GM23338 (cell line): ENCODE results near the gene PRXL2C. TPM values are rescaled to one million over a fixed set of nuclear protein-coding genes. Genes with fewer than 3 reads are reported as not detected.
"Not testable (repeated sequence)": the region's sequence is repeated elsewhere in the genome, so short reads cannot be mapped to it uniquely, and the experiment has no call there.

Experiments
- ATAC-seq: fragments of 200-7000 bp; cut with Tn5 transposase; 3 replicates; pipeline ENCODE4 v1.9.1; 2020
- DNase-seq: peaks from one replicate; pipeline ENCODE4 v3.0.0-alpha.2; 2015; ENCODE audit warnings: low spot score
- H2AFZ ChIP-seq: fragments of 200-600 bp; sonication (generic); 2 replicates; pipeline ENCODE4 v1.8.0; 2016; ENCODE audit warnings: antibody characterized with exemption, mild to moderate bottlenecking, moderate library complexity
- H3F3A ChIP-seq: fragments of 200-600 bp; sonication (generic); replicated peaks from 2 replicates; pipeline ENCODE4 v1.8.0; 2017; ENCODE audit warnings: antibody characterized with exemption, mixed run types, low read depth
- H3K27ac ChIP-seq: fragments of 200-600 bp; sonication (generic); 2 replicates; pipeline ENCODE4 v1.6.1; 2016; ENCODE audit warnings: low read depth
- H3K27me3 ChIP-seq: fragments of 200-600 bp; sonication (generic); 2 replicates; pipeline ENCODE4 v1.8.0; 2016; ENCODE audit warnings: mild to moderate bottlenecking, mixed run types, moderate library complexity; ENCODE audit not compliant: insufficient read depth
- H3K36me3 ChIP-seq: fragments of 200-600 bp; sonication (generic); 2 replicates; pipeline ENCODE4 v1.8.0; 2016; ENCODE audit warnings: mild to moderate bottlenecking; ENCODE audit not compliant: insufficient read depth
- H3K4me1 ChIP-seq: fragments of 200-600 bp; sonication (generic); 2 replicates; pipeline ENCODE4 v1.8.0; 2016; ENCODE audit warnings: mild to moderate bottlenecking, moderate library complexity; ENCODE audit not compliant: insufficient read depth
- H3K4me2 ChIP-seq: fragments of 200-600 bp; sonication (generic); 2 replicates; pipeline ENCODE4 v1.7.1; 2017; ENCODE audit warnings: mixed run types
- H3K4me3 ChIP-seq: fragments of 200-600 bp; sonication (generic); 2 replicates; pipeline ENCODE4 v1.6.1; 2016; ENCODE audit warnings: mixed run types
- H3K79me2 ChIP-seq: fragments of 200-600 bp; sonication (generic); replicated peaks from 2 replicates; pipeline ENCODE4 v1.8.0; 2017; ENCODE audit warnings: mild to moderate bottlenecking; ENCODE audit not compliant: insufficient read depth
- H3K9me2 ChIP-seq: fragments of 200-600 bp; sonication (generic); 2 replicates; pipeline ENCODE4 v1.8.0; 2017; ENCODE audit not compliant: insufficient read depth
- H4K20me1 ChIP-seq: fragments of 200-600 bp; sonication (generic); replicated peaks from 2 replicates; pipeline ENCODE4 v1.8.0; 2017; ENCODE audit warnings: mild to moderate bottlenecking; ENCODE audit not compliant: insufficient read depth
- H3K27ac Mint-ChIP-seq: 2 replicates; pipeline ENCODE4 v1.8.0; 2020; ENCODE audit warnings: inconsistent platforms, mild to moderate bottlenecking, moderate library complexity, mixed read lengths
- H3K27me3 Mint-ChIP-seq: 3 replicates; pipeline ENCODE4 v1.8.0; 2022; ENCODE audit warnings: low read depth, mild to moderate bottlenecking, moderate library complexity, mixed read lengths, inconsistent platforms; ENCODE audit not compliant: insufficient read depth, poor library complexity
- H3K36me3 Mint-ChIP-seq: 3 replicates; pipeline ENCODE4 v1.8.0; 2021; ENCODE audit warnings: low read depth, mild to moderate bottlenecking, inconsistent platforms, moderate library complexity, mixed read lengths
- H3K4me1 Mint-ChIP-seq: 3 replicates; pipeline ENCODE4 v1.8.0; 2020; ENCODE audit warnings: mild to moderate bottlenecking, inconsistent platforms, mixed read lengths
- H3K4me3 Mint-ChIP-seq: 3 replicates; pipeline ENCODE4 v1.8.0; 2021; ENCODE audit warnings: moderate library complexity, mild to moderate bottlenecking, inconsistent platforms, mixed read lengths
- H3K9me3 Mint-ChIP-seq: 3 replicates; pipeline ENCODE4 v1.8.0; 2020; ENCODE audit warnings: moderate library complexity, mild to moderate bottlenecking, inconsistent platforms, mixed read lengths
- CREB1 ChIP-seq: fragments of 250-450 bp; sonication (Bioruptor Pico); IDR thresholded peaks from 2 replicates; pipeline ENCODE4 v1.5.0; 2020; ENCODE audit warnings: low read depth, mild to moderate bottlenecking, moderate library complexity
- CTCF ChIP-seq, 2 experiments: fragments of 200-600 bp in 1 of 2; sonication (generic) in 1 of 2; conservative IDR thresholded peaks; 2 replicates each; pipeline versions ENCODE4 v1.5.1 to v1.6.1; 2016 to 2017; ENCODE audit warnings: antibody characterized with exemption in 2 of 2, low read depth in 2 of 2, mild to moderate bottlenecking in 2 of 2, moderate library complexity in 1 of 2
- ETS1 ChIP-seq: IDR thresholded peaks from 2 replicates; pipeline ENCODE4 v1.6.1; 2016; ENCODE audit warnings: antibody characterized with exemption
- EZH2 ChIP-seq: fragments of 200-600 bp; sonication (generic); IDR thresholded peaks from one replicate; pipeline ENCODE4 v1.8.0; 2017; ENCODE audit warnings: antibody characterized with exemption, mild to moderate bottlenecking, low read depth; ENCODE audit not compliant: unreplicated experiment
- EZH2phosphoT487 ChIP-seq: fragments of 200-600 bp; sonication (generic); IDR thresholded peaks from one replicate; pipeline ENCODE4 v1.8.1; 2018; ENCODE audit warnings: antibody characterized with exemption; ENCODE audit not compliant: unreplicated experiment
- JUNB ChIP-seq: IDR thresholded peaks from one replicate; pipeline ENCODE4 v1.6.1; 2016; ENCODE audit warnings: antibody characterized with exemption; ENCODE audit not compliant: unreplicated experiment
- NANOG ChIP-seq: IDR thresholded peaks from 2 replicates; pipeline ENCODE4 v1.6.1; 2016; ENCODE audit warnings: antibody characterized with exemption, borderline replicate concordance
- POLR2AphosphoS5 ChIP-seq: IDR thresholded peaks from 2 replicates; pipeline ENCODE4 v1.6.1; 2016; ENCODE audit warnings: antibody characterized with exemption, low read depth
- REST ChIP-seq: IDR thresholded peaks from one replicate; pipeline ENCODE4 v1.6.1; 2018; ENCODE audit warnings: antibody characterized with exemption; ENCODE audit not compliant: unreplicated experiment
- STAT1 ChIP-seq: IDR thresholded peaks from one replicate; pipeline ENCODE4 v1.6.1; 2016; ENCODE audit warnings: antibody characterized with exemption; ENCODE audit not compliant: unreplicated experiment
- ZNF114 ChIP-seq: fragments of 250-450 bp; sonication (Bioruptor Pico); IDR thresholded peaks from 2 replicates; pipeline ENCODE4 v1.5.0; 2020; ENCODE audit warnings: mild to moderate bottlenecking, moderate library complexity
- ZNF331 ChIP-seq: fragments of 250-450 bp; sonication (Bioruptor Pico); IDR thresholded peaks from 2 replicates; pipeline ENCODE4 v1.5.0; 2020; ENCODE audit warnings: low read depth, mild to moderate bottlenecking, moderate library complexity
- polyA plus RNA-seq: library from polyadenylated mRNA; unstranded; fragments of >200 nt; fragmentation: Nextera tagmentation; extraction: Ambion mirVana; gene quantifications from 2 replicates; pipeline ENCODE4 v1.2.1, GENCODE V29; 2016
- total RNA-seq: library from RNA; depleted of rRNA; stranded (reverse); fragments of >200 nt; shearing (Covaris generic); gene quantifications from 2 replicates; pipeline ENCODE4 v1.2.3, GENCODE V29; 2014

The PRXL2C gene
- total and polyA plus RNA-seq, 2 experiments from 2014 or later, result 5.2 to 7.9 TPM

- Histone ChIP-seq H2AFZ (no peak overlapping the region), H3K27ac (no peak overlapping the region), H3F3A (no peaks in the 10 kb centered on the region), H3K4me1 (no peaks in the 10 kb centered on the region), H3K9me2 (no peaks in the 10 kb centered on the region), H3K4me2 (no peak overlapping the region), H4K20me1 (no peaks in the 10 kb centered on the region), H3K4me3 (no peak overlapping the region), H3K27me3 (no peaks in the 10 kb centered on the region), H3K36me3 (no peaks in the 10 kb centered on the region), H3K79me2 (no peaks in the 10 kb centered on the region)
- DNase-seq (no peak), ATAC-seq (no peak)
- TF ChIP-seq EZH2 (no peak), ZNF114 (CRISPR knock-in tag) (no peak), CREB1 (CRISPR knock-in tag) (no peak), ZNF331 (CRISPR knock-in tag) (no peak)
- H3K27me3 Mint-ChIP-seq, result peaks cover 3% of the 10 kb centered on the region
- no peaks in the 10 kb centered on the region for H3K36me3 Mint-ChIP-seq
- no peaks in the 10 kb centered on the region for H3K4me1 Mint-ChIP-seq
- no peak overlapping the region for H3K27ac Mint-ChIP-seq
- H3K9me3 Mint-ChIP-seq, result peaks cover 33% of the 10 kb centered on the region
- no peak overlapping the region for H3K4me3 Mint-ChIP-seq
These were observed 19.9 kb upstream of the PRXL2C start for GRCh38 chr9:96674906-96675538.

- H3K4me1 Mint-ChIP-seq, H3K27me3 ChIP-seq, ATAC-seq, H3K27me3 Mint-ChIP-seq, H2AFZ ChIP-seq, H3F3A ChIP-seq, H3K36me3 ChIP-seq, H3K4me2 ChIP-seq, H3K79me2 ChIP-seq, H3K4me3 ChIP-seq, H3K4me3 Mint-ChIP-seq, H3K4me1 ChIP-seq, H3K27ac Mint-ChIP-seq, H4K20me1 ChIP-seq, DNase-seq, H3K9me2 ChIP-seq, H3K36me3 Mint-ChIP-seq, H3K27ac ChIP-seq: not testable (repeated sequence)
- H3K9me3 Mint-ChIP-seq, result peaks cover 37% of the 10 kb centered on the region
These were observed 18.7 kb upstream of the PRXL2C start for GRCh38 chr9:96673786-96674185.

GRCh38 chr9:96668868-96669534 lies 13.9 kb upstream of the PRXL2C start:
- ATAC-seq (no peak), DNase-seq (no peak)
- Histone ChIP-seq H3K4me2 (no peak overlapping the region), H3K36me3 (no peaks in the 10 kb centered on the region), H2AFZ (no peak overlapping the region), H3K4me1 (no peaks in the 10 kb centered on the region), H3K27ac (no peak overlapping the region), H3K9me2 (no peaks in the 10 kb centered on the region), H3K27me3 (no peaks in the 10 kb centered on the region), H3F3A (no peaks in the 10 kb centered on the region), H3K4me3 (no peak overlapping the region), H3K79me2 (no peaks in the 10 kb centered on the region), H4K20me1 (no peaks in the 10 kb centered on the region)
- H3K4me3 Mint-ChIP-seq, result no peak overlapping the region
- no peaks in the 10 kb centered on the region; the same call in 2 of the 3 replicates for H3K36me3 Mint-ChIP-seq
- H3K27ac Mint-ChIP-seq, result no peak overlapping the region
- peaks cover 32% of the 10 kb centered on the region for H3K9me3 Mint-ChIP-seq
- H3K27me3 Mint-ChIP-seq, result peaks cover 9% of the 10 kb centered on the region
- no peaks in the 10 kb centered on the region for H3K4me1 Mint-ChIP-seq
- no peak for TF ChIP-seq JUNB
- TF ChIP-seq REST, result no peak
- TF ChIP-seq EZH2phosphoT487, result no peak
- TF ChIP-seq STAT1, result no peak
- TF ChIP-seq ZNF114 (CRISPR knock-in tag), result no peak
- no peak for TF ChIP-seq CTCF (conservative IDR thresholded peaks at IDR 0.05; ENCODE audit: low read depth in 2 of 2)
- TF ChIP-seq ETS1, result no peak
- TF ChIP-seq CREB1 (CRISPR knock-in tag), result no peak
- TF ChIP-seq POLR2AphosphoS5, result no peak
- no peak for TF ChIP-seq NANOG
